Measurements from ENCODE around the gene HPS5.

DNA sequence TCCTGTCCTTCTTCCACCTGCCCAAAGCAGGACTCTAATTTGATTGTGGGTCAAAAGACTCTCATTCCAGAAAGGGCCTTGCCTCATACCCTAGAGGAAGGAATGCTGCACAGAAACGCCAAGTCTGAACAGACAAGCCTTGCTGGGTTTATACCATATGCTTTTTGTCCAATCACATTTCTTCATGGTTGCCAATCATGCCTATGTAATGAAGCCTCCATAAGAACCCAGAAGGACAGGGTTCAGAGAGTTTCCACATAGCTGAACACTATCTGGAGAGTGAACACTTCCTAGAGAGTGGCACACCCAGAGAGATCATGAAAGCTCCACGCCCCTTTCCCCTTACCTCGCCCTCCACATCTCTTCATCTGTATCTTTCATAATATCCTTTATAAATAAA lies 68.7 kb downstream of the HPS5 start:
- TF ChIP-seq, protein P1, sequence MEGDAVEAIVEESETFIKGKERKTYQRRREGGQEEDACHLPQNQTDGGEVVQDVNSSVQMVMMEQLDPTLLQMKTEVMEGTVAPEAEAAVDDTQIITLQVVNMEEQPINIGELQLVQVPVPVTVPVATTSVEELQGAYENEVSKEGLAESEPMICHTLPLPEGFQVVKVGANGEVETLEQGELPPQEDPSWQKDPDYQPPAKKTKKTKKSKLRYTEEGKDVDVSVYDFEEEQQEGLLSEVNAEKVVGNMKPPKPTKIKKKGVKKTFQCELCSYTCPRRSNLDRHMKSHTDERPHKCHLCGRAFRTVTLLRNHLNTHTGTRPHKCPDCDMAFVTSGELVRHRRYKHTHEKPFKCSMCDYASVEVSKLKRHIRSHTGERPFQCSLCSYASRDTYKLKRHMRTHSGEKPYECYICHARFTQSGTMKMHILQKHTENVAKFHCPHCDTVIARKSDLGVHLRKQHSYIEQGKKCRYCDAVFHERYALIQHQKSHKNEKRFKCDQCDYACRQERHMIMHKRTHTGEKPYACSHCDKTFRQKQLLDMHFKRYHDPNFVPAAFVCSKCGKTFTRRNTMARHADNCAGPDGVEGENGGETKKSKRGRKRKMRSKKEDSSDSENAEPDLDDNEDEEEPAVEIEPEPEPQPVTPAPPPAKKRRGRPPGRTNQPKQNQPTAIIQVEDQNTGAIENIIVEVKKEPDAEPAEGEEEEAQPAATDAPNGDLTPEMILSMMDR (conservative IDR thresholded peaks at IDR 0.05), result peak; percentile 40; the same call in 1 of the 2 replicates
- TF ChIP-seq EZH2 (IDR thresholded peaks at IDR 0.05; ENCODE audit: low read depth), result no peak

Data from PC-9 (cell line).